AG04450 (cell line): Measurements from ENCODE around the gene BAHCC1. TPM values are rescaled to one million over a fixed set of nuclear protein-coding genes. Genes with fewer than 3 reads are reported as not detected.

Experiments
- CTCF ChIA-PET: fragments of 300-600, 350-600 bp; formaldehyde crosslinking; extraction: SDS; loops from one replicate; lab custom pipeline; 2022; ENCODE audit warnings: antibody characterized with exemption, inconsistent platforms; lab: Charles Lee
- POLR2A ChIA-PET: fragments of 350-600 bp; formaldehyde crosslinking; extraction: SDS; loops from one replicate; lab custom pipeline; 2021; ENCODE audit warnings: antibody characterized with exemption, inconsistent platforms; lab: Yijun Ruan, JAX
- DNase-seq: peaks from one replicate; pipeline ENCODE4 v3.0.0-alpha.2; 2011; ENCODE audit warnings: low read depth, low spot score
- H3K27ac ChIP-seq: one replicate; pipeline ENCODE4 v1.5.1; 2012; ENCODE audit warnings: low read depth, low read length, control low read depth
- H3K27me3 ChIP-seq: one replicate; pipeline ENCODE4 v1.6.0; 2012; ENCODE audit warnings: low read length; ENCODE audit not compliant: control insufficient read depth, insufficient read depth
- H3K4me3 ChIP-seq: 2 replicates; pipeline ENCODE4 v1.5.1; 2011; ENCODE audit warnings: mild to moderate bottlenecking, low read depth, low read length, control low read depth
- H3K9me3 ChIP-seq: 2 replicates; pipeline ENCODE4 v1.5.1; 2012; ENCODE audit warnings: low read length; ENCODE audit not compliant: control insufficient read depth, insufficient read depth
- CTCF ChIP-seq: IDR thresholded peaks from 2 replicates; pipeline ENCODE4 v1.5.1; 2011; ENCODE audit warnings: low read depth, low read length, control low read depth, inconsistent platforms
- polyA plus RNA-seq: library from polyadenylated mRNA; depleted of rRNA; stranded (reverse); fragments of >200 nt; gene quantifications from 2 replicates; pipeline ENCODE4 v1.2.3, GENCODE V29; 2011

The BAHCC1 gene
- polyA plus RNA-seq, 1 experiment = 1.3 TPM

- ChIA-PET CTCF (no interaction called here), POLR2A (no interaction called here)
- Histone ChIP-seq H3K4me3 (no peak overlapping the region), H3K9me3 (no peaks in the 10 kb centered on the region; the same call in 1 of the 2 replicates), H3K27ac (no peak overlapping the region), H3K27me3 (no peaks in the 10 kb centered on the region)
- no peak for DNase-seq
- no peak for TF ChIP-seq CTCF
These were observed 63.4 kb downstream of the BAHCC1 start for GRCh38 chr17:81458628-81459027.

- ChIA-PET CTCF (no interaction called here), POLR2A (no interaction called here)
- H3K27me3 ChIP-seq = no peaks in the 10 kb centered on the region
- TF ChIP-seq CTCF = no peak
- no peaks in the 10 kb centered on the region; the same call in 1 of the 2 replicates for H3K9me3 ChIP-seq
- H3K4me3 ChIP-seq = no peak overlapping the region
- DNase-seq = no peak
- H3K27ac ChIP-seq = no peak overlapping the region
These were observed 64.0 kb downstream of the BAHCC1 start for GRCh38 chr17:81459224-81459623.

GRCh38 chr17:81459864-81460263 lies 64.6 kb downstream of the BAHCC1 start:
- H3K4me3 ChIP-seq = no peak overlapping the region
- no peaks in the 10 kb centered on the region; the same call in 1 of the 2 replicates for H3K9me3 ChIP-seq
- H3K27ac ChIP-seq = no peak overlapping the region
- no peak for DNase-seq
- TF ChIP-seq CTCF = no peak
- CTCF ChIA-PET = no interaction called here
- POLR2A ChIA-PET = no interaction called here
- no peaks in the 10 kb centered on the region for H3K27me3 ChIP-seq

- Histone ChIP-seq H3K27ac (no peak overlapping the region), H3K27me3 (no peaks in the 10 kb centered on the region), H3K9me3 (no peaks in the 10 kb centered on the region; the same call in 1 of the 2 replicates), H3K4me3 (no peak overlapping the region)
- DNase-seq = no peak
- POLR2A ChIA-PET = interaction anchor here (0.6 to 1.2 kb wide), 2 partner anchors 19 to 75 kb away, joined by 3 read pairs; no protein-coding TSS in a partner anchor
- TF ChIP-seq CTCF = no peak
- CTCF ChIA-PET = interaction anchor here (0.6 to 0.8 kb wide), 2 partner anchors 24 to 151 kb away, joined by 3 to 4 read pairs; no protein-coding TSS in a partner anchor
These were observed 65.7 kb downstream of the BAHCC1 start for GRCh38 chr17:81460856-81461460.
